HL-60 (cell line): ENCODE data around the gene TSSK2.

Experiments used
- CTCF ChIP-seq: IDR thresholded peaks from one replicate; pipeline ENCODE4 v1.5.1; 2011; ENCODE audit warnings: low read length, control low read depth, inconsistent platforms; ENCODE audit not compliant: insufficient read depth
- GABPA ChIP-seq: IDR thresholded peaks from 2 replicates; pipeline ENCODE4 v1.6.1; 2012; ENCODE audit warnings: low read depth
- POLR2AphosphoS5 ChIP-seq: IDR thresholded peaks from 2 replicates; pipeline ENCODE4 v1.6.1; 2012; ENCODE audit warnings: low read depth
- REST ChIP-seq: IDR thresholded peaks from 2 replicates; pipeline ENCODE4 v1.6.1; 2012; ENCODE audit warnings: low read depth; ENCODE audit not compliant: insufficient replicate concordance
- SPI1 ChIP-seq: IDR thresholded peaks from 2 replicates; pipeline ENCODE4 v1.6.1; 2012; ENCODE audit warnings: low read depth, mild to moderate bottlenecking, borderline replicate concordance

- TF ChIP-seq POLR2AphosphoS5: no peak
- TF ChIP-seq CTCF: no peak
- no peak for TF ChIP-seq GABPA
- TF ChIP-seq SPI1: no peak
- no peak for TF ChIP-seq REST
These were observed 3.1 kb upstream of the TSSK2 start for GRCh38 chr22:19128009-19128401.
